OCI-M2 (cell line): ENCODE results near the gene KCNJ6.
"Not testable (repeated sequence)": the region's sequence is repeated elsewhere in the genome, so short reads cannot be mapped to it uniquely, and the experiment has no call there.

ENCODE experiments used
- DNase-seq: peaks from one replicate; lab custom pipeline; 2025; ENCODE audit not compliant: unreplicated experiment; lab: John Stamatoyannopoulos, UW

The KCNJ6 gene

GRCh38 chr21:37686991-37687810 lies 229.1 kb downstream of the KCNJ6 start:
- no peak for DNase-seq

- DNase-seq = no peak
Measured at GRCh38 chr21:37684547-37684946, 231.7 kb downstream of the KCNJ6 start.

- no peak for DNase-seq
Measured at GRCh38 chr21:37684115-37684493, 232.2 kb downstream of the KCNJ6 start.

GRCh38 chr21:37683396-37684114 lies 232.7 kb downstream of the KCNJ6 start:
- no peak for DNase-seq

DNA sequence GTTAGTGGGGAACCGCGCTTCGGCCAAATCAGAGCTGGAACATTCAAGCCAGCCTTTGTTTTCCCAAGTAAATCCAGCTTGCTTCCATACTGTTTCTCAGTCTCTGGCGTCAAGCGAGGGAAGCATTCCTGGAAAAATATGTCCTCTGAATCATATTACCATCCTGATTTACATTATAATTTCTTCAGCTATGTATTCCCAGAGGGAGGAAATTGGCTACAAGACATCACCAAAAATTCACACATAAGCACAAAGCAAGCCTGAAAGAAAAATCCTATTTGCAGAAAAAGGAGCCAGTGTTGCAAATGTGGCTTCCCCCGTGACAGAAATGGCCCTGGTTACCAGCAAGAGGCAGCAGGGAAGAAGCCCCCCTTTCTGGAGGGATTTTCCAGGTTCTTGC lies 233.3 kb downstream of the KCNJ6 start:
- no peak for DNase-seq

- DNase-seq = no peak
Measured at GRCh38 chr21:37677006-37677405, 239.3 kb downstream of the KCNJ6 start.

DNA sequence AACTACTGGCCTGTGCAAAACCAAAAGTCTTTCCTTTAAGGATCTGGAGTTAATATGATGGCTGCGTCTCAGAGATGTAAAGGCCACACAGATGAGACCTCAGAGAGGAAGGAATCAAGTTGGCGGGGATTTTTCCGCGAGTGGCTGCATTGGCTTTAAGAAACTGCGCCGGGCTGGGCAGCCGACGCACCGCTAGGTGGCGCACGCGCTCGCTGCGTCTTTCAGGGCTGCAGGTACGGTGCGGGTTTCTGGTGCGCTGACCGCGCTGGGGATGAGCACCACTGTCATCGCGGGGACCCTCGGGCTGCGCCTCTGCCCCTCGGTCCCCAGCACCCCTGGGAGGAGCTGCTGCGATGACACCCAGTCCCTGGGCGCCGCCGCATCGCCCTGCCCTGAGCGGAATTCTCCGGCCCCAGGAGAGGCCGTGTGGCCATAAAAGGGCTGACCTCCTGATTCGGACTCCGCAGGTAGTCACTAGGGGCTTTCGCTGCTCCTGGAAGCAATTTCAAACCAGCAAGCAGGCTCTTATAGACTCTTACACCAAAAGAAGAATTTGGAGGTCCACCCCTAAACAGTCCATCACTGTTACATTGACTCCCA lies 241.0 kb downstream of the KCNJ6 start:
- DNase-seq = no peak

DNA sequence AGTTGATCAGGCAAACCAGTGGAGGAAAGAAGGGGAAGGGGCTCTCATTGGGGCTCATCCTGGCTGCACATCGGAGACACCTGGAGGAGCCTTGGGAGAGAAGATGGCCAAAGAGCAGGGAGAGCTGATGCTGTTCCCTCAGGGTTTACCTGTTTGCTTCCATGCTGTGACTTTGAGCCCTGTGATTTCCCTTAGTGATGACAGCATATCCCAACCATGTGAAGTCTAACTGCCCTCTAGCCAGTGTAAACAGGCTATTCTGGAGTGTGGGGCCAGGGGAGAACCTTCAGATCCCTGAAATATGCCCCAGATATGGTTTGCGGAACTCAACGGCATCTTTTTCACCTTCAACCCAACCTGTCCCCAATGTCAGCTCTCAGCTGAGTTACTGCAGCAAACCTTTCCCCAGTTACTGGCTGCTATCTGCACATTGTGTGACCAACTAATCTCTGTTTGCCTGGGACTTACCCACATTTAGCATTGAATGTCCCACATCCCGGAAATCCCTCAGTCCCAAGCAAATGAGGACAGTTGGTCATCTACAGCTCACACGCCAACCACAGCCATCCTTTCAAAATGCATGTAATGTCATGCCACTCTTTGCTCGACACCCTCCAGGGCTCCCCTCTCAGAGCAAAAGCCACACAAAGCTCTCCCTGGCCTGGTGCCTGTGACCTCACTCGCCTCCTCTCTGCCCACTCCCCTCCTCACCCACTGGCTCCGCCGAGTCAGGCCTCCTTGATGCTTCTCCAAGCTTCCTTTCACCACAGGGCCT lies 242.3 kb downstream of the KCNJ6 start:
- no peak for DNase-seq

DNA sequence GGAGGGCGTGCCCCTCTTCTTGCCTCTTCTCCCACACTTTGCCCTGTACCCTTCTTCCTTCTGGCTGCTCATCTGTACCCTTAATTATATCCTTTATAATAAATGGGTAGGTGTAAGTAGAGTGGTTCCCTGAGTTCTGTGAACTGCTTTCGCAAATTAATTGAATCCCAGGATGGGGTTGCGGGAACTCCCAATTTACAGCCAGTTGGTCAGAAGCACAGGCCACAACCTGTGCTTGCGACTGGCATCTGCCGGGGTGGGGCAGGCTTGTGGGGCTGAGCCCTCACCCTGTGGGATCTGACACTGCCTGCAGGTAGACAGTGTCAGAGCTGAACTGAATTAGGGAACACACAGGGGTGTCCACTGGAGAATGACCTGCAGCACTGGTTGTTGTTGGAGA lies 244.9 kb downstream of the KCNJ6 start:
- no peak for DNase-seq

DNA sequence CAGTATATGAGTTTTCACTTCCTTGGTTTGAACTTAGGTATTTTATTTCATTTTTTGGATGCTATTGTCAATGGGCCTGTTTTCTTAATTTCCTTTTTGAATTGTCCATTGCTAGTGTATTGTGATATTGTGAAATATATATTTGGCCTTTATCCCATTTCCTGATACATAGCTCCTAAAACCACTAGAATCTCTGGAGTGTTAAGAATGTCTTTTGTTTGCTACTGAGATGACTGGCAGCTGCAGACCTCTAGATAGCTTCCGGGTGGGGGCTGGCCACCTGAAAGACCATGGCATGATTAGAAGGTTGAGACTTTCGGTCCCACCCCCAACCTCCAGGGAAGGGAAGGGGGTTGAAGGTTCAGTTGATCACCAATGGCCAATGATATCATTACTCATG lies 245.4 kb downstream of the KCNJ6 start:
- no peak for DNase-seq

- no peak for DNase-seq
Measured at GRCh38 chr21:37669249-37669648, 247.0 kb downstream of the KCNJ6 start.

DNA sequence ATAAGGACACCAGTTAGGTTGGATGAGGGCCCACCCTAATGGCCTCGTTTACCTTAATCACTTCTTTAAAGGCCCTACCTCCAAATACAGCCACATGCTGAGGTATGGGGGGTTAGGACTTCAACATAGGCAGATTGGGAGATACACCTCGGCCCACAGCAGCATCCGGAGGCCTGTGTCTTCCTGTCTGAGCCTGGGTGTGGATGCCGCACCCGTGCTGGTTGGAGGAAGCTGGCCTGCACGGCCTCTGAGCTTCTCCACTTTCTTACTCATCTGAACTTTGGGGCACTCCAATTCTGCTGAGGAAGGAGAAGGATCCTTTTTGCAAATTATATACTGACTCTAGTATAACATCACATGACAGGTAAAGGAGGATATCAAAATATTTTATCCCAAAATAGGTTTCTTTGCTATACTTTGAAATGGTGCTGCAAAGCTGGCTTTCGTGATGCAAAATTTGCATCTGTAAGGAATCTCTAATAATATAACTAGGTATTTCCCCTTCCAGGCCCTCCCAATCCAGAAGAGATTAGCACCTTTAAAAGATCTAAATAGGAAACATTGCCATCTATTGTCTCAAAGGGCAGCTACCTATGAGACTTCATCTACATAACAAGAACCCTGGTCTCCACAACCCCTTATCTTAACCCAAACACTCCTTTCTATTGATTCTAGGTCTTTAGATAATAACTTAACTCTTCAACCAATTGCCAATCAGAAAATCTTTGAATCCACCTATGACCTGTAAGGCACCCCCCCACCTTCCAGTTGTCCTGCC lies 247.6 kb downstream of the KCNJ6 start:
- no peak for DNase-seq

DNA sequence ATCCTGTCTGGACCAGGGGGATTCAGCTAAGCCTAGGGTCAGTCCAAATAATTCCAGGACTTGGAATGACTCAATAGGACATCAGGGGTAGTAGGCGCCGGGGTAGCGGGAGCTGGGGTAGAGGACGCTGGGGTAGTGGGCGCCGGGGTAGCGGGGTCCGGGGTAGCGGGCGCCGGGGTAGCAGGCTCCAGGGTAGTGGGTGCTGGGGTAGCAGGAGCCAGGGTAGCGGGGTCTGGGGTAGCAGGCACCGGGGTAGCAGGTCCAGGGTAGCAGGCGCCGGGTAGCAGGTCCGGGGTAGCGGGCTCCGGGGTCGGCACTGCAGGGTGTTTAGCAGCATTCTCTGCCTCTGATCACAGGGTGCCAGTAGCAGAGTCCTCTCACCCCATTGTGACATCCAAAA lies 248.9 kb downstream of the KCNJ6 start:
- no peak for DNase-seq

DNA sequence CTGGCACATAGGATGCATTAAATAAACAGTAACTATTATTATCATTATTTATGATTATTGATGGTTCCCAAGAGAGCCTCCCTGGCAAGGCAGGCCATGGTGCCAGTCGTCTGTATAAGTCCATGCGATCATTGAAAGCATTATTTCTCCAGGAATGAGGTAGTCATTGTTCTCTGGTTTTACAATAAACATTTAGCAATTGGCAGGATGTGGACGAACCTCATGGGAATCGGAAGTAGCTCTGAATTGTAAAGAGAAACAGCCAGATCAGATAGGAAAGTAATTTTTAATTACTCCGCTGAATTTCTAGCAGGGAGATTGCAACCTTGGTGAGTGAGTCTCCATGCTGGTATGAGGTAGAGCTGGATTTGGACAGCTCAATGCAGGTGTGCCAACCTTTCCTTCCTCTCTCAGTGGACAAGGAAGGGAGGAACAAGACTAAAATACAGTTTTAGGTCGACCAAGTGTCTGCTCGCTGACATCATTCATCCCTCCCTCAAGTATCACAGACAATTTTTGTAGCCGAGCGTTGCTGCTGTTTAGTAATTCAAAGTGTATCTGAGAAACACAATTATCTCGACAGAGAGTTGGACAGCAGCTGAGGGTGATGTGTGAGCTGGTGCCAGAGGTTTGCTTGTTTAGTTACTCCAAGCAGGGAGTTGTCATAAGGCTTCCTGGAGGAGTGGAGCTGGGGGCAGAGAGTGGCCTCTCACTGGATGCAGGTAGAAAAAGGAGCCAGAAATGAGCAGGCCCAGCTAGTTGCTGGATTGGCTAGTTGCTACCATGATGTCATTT lies 250.8 kb downstream of the KCNJ6 start:
- DNase-seq = no peak

- not testable (repeated sequence) for DNase-seq
Measured at GRCh38 chr21:37662227-37662626, 254.0 kb downstream of the KCNJ6 start.

DNA sequence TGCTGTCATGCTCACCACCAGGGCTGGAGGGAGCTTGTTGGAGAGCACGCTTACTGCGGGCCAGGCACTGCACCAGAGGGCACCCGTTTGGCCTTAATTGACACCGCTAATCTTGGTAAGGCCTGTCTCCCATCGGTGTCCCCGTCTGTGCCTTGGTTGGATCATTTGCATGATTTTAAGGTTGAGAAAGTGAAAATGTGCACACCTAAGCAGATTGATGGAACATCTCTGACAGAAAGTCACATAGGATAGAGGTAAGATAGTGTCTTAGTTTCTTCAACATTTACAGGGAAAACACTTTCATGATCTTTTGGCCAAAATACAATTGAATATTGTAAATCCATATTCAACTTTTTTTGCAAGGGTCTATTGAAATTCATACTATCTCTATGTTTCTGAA lies 255.5 kb downstream of the KCNJ6 start:
- no peak for DNase-seq

GRCh38 chr21:37659874-37660273 lies 256.4 kb downstream of the KCNJ6 start:
- no peak for DNase-seq

DNA sequence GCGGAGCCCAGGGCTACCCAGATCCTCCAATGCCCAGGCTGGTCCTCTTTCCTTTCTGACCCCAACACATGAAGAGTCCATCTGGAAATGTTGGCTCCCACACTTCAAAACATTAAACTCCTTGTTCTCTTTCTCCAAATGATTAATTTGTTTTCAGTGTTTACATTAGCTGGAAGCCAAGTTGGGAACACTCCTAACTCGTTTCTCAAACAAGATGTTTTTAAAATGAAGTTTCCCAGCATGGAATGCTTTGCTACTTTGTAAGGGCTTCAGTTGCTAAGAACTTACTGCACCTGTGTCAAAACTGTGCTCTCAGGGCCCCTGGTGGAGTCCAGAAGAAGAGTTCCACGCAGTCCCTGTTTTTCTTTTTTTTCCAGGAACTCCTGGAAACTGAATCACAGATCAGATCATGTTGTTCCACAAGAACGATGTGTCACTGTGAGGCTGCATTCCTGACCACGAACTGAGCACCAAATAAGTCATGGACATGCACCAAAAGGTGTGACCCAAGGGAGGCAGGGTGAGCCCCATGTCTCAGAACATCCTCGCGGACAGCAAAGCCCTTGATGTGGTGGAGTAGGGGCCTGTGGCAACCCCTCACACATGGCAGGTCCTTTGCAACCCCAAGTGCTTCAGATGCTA lies 257.3 kb downstream of the KCNJ6 start:
- no peak for DNase-seq

DNA sequence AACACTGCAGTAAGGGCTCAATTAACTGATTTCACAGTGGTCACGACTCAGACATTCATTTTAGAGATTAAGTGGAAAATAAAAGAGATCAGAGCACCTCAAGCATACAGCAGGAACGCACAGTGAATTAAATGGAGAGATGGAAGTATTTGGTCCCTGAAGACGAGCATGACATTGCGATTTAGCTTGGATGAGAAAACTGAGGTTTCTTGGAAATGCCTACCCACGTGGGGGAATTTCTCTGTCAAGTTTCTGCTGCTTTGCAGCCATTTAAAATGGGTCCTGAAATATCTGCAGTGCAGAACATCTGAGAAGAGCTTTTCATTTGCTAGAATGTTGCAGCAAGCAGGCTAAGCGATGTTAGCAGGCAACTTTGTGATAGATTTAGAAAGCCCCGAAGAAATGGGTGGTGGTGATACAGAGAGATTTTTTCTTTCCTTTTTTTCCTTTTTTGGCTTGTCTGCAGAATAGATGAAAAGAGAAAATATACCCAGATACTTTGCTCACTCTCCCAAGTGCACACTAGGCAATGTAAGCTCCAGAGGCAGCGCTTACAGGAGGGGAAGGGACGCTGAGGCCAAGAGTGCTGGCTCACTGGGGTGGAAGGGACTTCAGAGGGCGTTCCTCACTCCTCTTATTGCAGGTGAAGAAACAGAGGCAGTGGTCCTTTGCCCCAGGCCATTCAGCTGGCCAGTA lies 258.0 kb downstream of the KCNJ6 start:
- no peak for DNase-seq
